Skeletal muscle cell (primary cell): ENCODE data around the gene POLR1C.
"Not testable (repeated sequence)": the region's sequence is repeated elsewhere in the genome, so short reads cannot be mapped to it uniquely, and the experiment has no call there.

Experiments
- DNase-seq: peaks from one replicate; pipeline ENCODE4 v3.0.0-alpha.2; 2010; ENCODE audit warnings: low read depth
- H3K4me3 ChIP-seq: 2 replicates; pipeline ENCODE4 v1.5.1; 2011; ENCODE audit warnings: low read depth, mild to moderate bottlenecking, control low read depth, low read length, moderate library complexity

The POLR1C gene, protein sequence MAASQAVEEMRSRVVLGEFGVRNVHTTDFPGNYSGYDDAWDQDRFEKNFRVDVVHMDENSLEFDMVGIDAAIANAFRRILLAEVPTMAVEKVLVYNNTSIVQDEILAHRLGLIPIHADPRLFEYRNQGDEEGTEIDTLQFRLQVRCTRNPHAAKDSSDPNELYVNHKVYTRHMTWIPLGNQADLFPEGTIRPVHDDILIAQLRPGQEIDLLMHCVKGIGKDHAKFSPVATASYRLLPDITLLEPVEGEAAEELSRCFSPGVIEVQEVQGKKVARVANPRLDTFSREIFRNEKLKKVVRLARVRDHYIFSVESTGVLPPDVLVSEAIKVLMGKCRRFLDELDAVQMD

DNA sequence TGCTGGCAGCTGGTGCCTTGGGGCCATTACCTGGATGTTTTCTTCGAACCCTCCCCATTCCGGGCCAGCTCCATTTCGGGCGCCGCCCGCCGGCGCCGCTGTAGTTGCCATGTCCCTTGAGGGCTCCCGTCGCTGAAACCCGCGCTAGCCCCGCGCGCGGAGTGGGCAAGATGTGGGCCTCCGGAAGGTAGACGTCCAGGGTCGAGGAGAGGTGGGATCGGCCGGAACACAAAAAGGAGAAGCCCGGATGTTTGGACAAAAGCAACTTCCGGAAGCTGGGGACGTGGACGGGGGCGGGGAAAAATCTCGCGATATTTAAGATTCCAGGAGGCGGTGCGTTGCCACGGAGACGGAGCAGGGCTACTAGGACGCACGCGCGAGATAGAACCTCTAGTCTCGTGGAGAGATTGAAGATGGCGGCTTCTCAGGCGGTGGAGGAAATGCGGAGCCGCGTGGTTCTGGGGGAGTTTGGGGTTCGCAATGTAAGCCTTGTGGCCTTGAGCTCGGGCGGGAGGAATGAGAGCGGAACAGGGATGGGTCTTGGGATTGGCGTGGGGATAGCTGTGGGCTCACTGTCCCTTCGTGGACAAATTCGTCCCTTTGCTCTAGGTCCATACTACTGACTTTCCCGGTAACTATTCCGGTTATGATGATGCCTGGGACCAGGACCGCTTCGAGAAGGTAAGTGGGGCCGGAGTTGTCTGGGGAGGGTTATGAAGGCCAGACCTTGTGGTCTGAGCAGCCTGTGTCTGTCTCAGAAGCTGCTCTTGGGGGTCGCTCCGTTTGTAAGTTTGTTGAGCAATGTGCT, at the start of gene POLR1C, which contains the start of gene YIPF3:
Gene POLR1C (plus strand): TSS at position 393 of the 808 bp plus-strand sequence. CDS start 21 bp downstream, at position 414.
Gene YIPF3 (minus strand): TSS at position 230 of the 808 bp plus-strand sequence. CDS start 119 bp downstream, at position 111.
- peak; percentile 87 for DNase-seq
- peak within 1 kb of the TSS; percentile 99 for H3K4me3 ChIP-seq

DNA sequence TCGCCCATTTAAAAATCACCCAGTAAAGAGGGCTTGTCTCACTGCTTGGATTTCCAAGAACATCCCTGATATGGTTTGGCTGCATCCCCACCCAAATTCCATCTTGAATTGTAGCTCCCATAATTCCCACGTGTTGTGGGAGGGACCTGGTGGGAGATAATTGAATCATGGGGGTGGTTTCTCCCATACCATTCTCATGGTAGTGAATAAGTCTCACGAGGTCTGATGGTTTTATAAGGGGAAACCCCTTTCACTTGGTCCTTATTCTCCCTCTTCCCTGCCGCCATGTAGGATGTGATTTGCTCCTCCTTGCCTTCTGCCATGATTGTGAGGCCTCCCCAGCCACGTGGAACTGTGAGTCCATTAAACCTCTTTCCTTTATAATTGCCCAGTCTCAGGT, 49.6 kb upstream of the POLR1C start:
- not testable (repeated sequence) for H3K4me3 ChIP-seq, DNase-seq

DNA sequence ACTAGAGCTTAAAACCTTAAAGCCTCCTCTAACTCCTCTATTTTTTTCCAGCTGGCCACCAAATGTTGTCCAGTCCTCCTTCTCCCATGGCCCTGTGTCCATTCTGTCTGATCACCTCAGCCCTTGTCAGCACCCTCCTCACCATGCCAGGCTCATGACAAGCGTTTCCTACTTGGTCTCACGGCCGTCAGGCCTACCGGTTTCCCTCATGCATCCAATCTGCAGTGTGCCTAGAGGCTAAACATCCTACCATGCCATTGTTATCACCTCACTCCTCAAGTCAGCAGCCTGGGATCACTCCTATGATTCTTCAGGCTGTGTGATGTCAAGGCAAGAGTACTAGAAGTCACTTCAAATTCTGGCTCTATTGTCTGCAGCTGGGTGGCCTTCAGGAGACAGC, 49.1 kb upstream of the POLR1C start:
- no peak overlapping the region for H3K4me3 ChIP-seq
- no peak for DNase-seq

DNA sequence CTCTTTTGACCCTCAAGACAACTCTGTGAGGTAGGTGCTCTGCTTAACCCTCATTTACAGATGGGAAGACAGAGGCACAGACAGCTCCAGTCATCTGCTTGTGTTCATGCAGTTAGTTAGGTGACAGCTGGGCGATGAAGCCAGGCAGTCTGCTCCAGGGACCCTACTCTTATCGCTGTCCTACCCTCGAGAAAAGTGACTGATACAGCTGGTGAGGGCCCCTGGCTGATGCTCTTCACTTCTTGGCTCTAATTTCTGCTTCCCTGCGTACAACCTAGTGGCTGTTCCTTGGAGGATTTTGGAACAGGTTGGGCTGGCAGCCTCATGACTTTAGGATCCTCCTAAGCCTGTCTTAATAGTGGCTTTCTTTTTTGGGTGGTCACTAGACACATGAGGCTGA, 48.6 kb upstream of the POLR1C start:
- H3K4me3 ChIP-seq, result no peak overlapping the region
- DNase-seq, result no peak

DNA sequence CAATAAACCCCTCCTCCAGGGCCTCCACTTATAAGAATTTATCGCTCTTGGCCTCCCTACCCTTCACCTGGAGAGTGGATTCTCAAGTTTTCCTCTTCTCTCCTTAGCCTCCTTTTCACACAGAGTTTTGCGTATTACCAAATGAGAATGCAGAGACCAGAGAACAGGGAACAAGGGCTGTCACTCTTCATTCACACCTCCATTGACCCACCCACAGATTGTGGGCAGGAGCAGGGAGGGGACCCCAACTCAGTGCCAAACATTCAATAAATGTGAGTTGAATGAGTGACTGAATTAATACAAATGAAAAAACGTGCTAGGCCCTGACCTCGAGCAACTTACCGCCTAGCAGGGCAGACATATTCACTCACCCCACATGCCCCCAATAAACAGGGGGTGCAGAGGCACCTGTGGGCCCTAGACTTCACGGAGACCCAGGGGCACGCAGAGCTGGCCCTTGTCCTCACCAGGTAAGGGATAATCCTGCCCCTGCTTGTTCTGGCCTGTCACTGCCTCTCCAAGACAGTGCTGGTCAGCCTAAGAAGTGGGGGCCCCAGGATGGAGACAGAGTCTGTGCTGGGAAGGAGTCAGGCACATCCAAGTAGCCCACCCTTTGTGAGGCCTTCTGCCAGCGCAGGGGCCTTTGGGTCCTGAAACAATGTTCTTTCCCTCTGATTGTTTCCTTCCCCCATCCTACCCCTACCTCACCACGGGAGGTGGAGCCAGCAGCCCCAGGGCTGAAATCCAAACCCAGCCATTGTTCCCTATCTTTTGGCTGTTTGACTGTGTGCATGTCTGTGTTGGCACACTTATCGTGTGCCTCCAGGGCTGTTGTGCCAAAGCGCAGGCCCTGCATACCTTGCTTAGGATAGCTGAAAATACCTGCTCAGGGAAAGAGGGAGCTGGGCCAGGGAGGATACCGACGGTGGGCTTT, 47.9 kb upstream of the POLR1C start:
- H3K4me3 ChIP-seq, result no peak overlapping the region
- DNase-seq, result no peak

DNA sequence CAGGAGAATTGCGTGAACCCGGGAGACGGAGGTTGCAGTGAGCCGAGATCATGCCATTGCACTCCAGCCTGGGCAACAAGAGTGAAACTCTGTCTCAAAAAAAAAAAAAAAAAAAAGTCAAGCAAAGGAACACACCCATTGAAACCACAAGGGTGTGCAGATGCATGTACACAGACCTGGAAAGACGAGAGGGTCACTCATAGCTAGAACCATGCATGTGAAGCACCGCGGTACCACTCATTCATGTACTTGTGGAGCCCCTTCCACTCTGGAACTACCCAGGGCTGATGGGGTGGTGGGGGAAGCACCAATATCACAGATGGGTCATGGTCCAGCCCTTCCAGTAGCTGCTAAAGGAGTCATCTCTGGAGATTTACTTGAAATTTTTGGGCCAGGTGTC, 46.9 kb upstream of the POLR1C start:
- DNase-seq, result no peak
- no peak overlapping the region for H3K4me3 ChIP-seq

DNA sequence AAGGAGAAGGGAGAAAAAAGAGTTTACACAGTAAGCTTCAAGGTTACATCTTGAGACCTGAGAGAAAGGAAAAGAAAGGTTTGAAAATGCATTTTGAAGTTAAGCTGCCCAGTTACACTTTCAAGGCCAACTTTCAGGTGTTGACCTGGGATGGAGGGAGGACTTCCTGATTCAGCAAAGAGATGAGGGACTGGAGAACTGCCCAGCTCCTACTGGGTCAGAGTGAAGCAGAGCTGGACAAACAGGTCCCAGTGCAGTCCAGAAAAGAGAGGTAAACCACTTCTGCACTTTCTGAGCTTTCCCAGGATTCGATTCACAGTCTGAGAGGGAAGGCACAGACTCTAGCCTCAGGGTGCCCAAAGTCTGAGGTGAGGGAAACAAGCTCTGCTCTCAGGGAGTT, 45.5 kb upstream of the POLR1C start:
- DNase-seq, result no peak
- no peak overlapping the region for H3K4me3 ChIP-seq

DNA sequence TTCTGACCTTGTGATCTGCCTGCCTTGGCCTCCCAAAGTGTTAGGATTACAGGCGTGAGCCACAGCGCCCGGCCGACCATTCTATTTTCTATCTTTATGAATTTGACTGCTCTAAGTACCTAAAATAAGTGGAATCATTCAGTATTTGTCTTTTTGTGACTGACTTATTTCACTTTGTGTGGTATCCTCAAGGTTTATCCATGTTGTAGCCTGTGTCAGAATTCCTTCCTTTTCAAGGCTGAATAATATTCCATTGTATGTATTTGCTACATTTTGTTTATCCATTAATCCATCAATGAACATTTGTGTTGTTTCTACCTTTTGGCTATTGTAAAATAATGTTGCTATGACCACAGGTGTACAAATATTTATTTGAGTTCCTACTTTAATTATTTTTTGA, 44.4 kb upstream of the POLR1C start:
- DNase-seq, result no peak

DNA sequence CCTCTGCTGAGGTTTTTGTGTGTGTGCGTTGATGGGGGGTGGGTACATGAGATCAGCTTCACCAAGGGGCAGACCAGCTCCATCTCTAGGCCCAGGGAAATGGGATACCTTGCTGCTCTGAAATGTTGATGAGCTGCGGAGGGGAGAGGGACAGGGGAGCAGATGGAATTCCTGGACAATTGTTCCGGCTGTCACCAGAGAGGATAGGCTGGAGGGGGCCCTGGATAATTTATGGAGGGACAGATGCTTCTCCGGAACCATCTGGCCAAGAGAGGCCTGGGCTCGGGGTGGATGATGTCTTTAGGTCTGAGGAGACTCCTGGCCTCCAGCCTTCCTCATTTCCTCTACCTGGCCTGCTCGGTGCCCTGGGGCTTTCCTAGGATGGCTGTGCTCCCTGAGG, 41.4 kb upstream of the POLR1C start:
- no peak for DNase-seq
- H3K4me3 ChIP-seq, result no peak overlapping the region

More for the DNA sequence above, 44.4 kb upstream of the POLR1C start:
- no peak overlapping the region for H3K4me3 ChIP-seq

DNA sequence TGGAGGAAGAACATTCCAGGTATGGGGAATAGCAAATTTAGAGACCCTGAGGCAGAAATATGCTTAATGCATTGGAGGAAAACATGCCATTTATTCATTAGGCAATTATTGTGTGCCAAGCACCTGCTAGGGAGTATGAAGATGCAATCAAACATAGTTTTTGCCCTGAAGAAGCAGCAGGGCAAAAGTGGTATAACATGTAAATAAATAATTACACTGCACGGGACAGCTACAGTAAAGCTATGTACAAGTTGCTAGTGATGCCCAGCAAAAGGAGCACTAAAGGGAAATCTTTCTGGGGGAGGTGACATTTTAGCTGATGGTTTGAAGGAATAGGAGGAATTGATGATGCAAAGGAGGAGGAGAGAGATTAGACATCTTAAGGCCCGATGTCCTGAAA, 40.1 kb upstream of the POLR1C start:
- DNase-seq, result no peak
- H3K4me3 ChIP-seq, result peak overlapping the region; percentile 80

DNA sequence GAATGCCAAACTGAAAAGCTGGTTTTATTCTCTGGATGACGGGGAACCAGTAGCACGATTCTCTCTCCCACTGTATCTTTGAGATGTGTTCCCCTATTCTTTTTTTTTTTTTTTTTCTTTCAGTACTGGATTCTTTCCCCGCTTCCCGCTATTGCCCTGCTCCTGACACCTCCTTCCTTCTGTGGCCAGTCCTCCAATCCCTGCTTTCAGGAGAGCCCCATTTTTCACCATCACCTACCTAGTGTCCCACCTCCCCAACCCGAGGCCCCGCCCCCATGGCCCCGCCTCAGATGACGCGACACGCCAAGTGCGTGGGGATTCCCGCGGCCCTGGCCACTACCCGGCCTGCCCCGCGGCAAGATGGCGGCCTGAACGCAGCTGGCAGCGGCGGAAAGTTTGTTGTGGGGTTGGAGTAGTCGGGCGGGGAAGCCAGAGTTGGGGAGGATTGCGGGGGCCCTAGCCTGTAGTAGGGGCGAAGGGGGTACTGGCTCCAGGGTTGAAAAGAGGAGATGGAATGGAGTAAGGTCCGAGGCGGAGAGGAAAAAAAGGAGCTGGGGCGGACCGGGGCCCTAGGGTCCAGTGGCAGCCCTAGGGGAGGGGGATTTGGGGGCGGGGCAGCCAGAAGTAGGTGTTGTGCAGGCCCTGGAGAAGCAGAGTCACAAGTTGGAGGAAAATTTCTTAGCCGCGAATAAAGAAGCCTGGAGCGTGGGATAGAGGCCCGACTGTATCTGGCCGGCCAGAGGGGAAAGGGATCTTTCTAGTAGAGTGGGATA, 39.5 kb upstream of the POLR1C start, which contains the start of gene TJAP1:
Gene TJAP1 (plus strand): TSS at position 336 of the 773 bp plus-strand sequence. CDS start 21,432 bp downstream, outside the sequence.
- peak within 1 kb of the TSS; percentile 80 for H3K4me3 ChIP-seq
- peak; percentile 39 for DNase-seq

DNA sequence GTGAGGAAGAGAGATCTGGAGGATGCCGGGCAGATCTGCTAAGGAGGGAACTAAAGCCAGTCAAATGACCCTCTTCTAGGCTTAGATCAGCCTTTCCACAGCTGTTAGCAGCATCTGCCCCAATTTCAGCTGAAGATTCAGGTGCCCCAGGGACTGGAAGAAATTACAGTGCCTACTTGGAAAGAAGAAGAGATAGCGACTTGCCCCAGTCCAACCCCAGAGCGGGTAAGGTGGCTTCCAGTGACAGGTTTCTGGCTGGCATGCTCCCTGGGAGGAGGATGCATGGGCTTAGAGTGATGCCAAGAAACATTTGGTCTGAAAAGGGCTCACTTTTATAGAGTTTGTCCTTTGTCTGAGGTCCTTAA, 38.9 kb upstream of the POLR1C start:
- DNase-seq, result no peak
- peak overlapping the region; percentile 80 for H3K4me3 ChIP-seq

DNA sequence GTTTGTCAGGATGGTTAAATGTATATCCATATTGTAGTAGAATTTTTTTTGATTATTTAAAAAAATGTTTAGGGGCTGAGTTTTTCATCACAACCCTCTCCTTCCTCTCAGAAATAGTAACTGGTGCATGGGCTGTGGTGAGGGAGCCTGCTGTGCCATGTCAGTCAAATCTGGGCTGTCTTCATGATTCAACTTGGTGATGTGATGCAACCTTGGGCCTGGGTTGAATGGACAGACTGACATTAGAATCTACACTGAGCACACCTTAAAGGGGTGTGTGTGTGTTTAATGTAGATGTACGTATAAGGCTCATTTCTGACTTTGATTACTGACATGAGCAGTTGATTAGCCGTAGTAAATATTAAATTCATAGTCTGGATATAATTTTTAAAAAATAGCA, 35.8 kb upstream of the POLR1C start:
- no peak overlapping the region for H3K4me3 ChIP-seq
- DNase-seq, result no peak

DNA sequence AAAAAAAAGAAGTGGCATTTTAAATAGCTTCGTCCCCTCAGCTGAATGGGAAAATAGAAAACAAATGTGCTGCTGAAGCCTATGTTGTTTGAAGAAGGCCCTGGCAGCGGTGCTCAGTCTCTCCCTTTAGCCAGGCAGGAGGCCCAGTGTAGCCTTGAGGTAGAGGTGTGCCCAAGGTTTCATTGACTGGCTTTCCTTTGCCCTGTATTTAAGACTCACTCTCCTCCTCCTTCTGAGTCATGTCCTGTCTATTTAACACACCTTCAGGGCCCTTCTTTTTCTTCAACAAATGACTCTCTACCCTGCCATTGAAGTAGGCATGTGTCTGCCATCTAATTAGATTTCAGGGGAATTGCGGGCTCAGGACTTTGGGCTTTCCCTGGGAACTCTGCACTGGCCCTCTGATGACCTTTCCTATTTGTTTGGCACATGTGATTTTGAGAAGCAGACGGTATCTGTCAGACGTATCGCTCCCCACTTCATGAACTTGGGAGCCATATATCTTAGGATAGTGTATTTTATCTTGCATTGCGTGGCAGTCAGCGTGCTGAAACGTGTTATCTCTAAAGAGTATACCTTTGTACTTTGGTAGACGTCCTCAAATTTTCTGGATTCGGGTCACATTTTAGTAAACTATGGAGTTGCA, 35.2 kb upstream of the POLR1C start:
- no peak overlapping the region for H3K4me3 ChIP-seq
- no peak for DNase-seq

DNA sequence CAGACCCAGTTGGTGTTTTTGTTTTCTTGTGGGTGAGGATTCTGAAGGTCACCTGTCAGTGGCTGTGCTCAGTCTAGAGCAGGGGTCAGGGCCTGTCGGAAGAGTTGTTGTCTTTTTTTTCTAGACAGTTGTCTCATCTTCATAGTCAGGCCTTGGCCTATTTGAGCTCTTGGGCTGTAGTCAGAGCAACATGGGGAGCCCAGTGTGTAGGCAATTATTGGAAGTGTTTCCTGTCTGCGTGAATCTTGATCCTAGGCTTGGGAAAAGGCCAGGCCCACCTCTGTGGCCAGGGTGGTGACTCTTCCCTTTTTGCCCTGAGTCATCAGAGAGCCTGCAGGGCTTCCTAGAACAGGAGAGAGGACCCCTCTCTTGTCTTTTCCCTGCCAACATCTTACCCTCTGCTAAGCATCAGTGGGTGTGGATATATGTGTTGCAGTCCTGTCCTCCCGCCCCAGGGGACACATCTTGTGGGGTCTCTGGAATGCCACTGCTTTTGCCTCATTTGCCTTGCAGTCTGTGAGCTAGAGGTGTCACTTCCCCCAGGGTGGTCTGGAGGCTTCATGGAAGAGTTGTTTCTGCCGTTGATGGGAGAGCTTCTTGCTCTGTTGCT, 28.1 kb upstream of the POLR1C start:
- DNase-seq, result no peak
- H3K4me3 ChIP-seq, result no peak overlapping the region

DNA sequence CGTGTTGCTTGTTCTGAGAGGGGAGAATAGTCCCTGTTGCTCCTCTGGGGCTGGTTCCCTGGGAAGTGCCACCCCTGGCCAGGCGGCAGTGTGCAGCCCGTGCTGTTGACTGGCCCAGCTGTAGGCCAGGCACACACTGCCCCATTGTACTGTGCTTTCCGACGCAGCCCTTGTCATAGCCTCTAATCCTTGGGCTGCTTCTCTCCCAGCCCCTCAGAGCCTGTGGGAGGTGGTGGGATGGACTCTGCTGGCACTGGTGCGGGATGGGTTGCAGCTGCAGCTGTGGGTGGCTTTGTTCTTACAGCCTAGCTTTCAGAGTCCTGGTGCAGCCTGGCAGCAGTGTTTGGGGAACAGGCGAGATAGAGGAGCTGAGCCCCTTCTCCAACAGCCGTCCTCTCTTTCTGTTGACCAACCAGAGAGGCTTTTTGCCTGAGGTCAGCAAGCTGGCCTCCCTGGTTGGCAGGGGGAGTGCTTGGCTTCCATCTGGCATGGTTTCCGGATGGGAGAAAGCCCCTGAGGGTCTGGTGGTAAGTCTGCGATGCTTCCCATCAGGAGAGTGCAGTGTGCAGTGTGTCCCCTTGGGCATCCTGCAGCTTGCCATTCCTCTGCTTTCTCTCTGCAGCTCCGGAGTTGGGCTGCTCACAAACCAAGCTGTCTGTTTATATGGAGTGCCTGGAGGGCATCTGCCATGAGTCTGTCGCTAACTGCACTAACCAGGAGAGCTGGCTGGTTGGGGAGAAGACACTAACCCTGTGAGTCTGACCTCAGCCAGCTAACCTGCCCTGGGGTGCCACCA, 27.4 kb upstream of the POLR1C start:
- peak; percentile 18 for DNase-seq
- H3K4me3 ChIP-seq, result no peak overlapping the region

DNA sequence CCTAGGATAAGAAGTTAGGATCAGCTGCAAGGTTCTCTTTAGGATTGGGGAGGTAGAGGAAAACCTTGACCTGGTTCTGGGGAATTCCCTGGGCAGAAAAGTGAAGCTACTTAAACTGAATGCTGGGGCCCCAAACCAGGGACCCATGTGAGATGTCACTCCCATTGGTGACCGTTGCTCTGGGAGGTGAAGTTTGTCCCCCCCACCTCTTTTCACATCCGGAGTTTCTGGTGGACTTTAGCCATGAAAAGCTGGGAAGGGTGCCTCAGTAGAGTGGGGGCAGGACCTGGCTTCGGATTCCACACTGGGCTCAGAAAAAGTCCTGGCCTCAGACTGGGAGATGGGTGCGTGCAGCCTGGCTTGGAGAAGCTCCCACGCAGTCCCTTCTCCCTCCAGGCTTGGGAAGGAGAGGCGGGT, 26.4 kb upstream of the POLR1C start:
- no peak for DNase-seq
- no peak overlapping the region for H3K4me3 ChIP-seq
